Measurements from ENCODE around the gene INTS7.

INTS7 gene

DNA sequence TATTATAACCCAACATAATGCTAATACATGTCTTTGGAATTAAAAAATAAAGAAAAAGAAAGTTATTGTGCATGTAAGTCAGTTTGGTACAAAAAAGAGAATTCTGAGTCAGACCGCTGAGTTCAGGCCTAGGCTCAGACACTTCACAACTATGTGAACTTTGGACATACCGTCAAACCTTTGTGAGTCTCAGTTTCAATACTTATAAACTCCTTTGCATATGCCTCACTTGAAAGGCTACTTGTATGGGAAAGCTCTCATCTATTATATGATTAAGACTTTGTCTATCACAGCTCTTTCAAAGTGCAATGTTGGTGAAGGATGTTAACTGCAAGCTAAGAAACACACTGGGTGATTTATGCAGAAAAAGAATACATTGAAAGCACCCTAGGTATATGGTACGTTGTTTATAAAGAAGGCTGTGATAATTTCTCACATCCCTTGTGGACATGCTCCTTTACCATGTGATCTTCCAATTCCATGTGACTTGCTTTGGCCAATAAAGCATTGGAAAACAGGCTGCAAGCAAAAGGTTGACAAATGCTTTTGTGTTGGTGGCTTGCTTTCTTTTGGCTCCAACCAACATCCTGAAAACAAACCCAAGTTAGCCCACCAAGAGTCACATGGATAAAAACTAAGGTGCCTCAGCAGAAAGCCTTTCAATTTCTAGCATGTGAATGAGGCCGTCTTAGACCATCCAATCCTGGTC is 49.6 kb downstream of the INTS7 start:
- H3K27me3 ChIP-seq (ENCODE audit: control insufficient read depth in 1 of 2, insufficient read depth in 2 of 2, low read length in 2 of 2): no peaks in the 10 kb centered on the region
- H3K4me3 ChIP-seq (ENCODE audit: low read depth in 1 of 2, low read length in 2 of 2): no peak overlapping the region
- peaks cover 1 to 8% of the 10 kb centered on the region in 2 donors for H3K36me3 ChIP-seq (ENCODE audit: control insufficient read depth in 1 of 2, insufficient read depth in 2 of 2, low read length in 2 of 2)
- H3K4me1 ChIP-seq (ENCODE audit: control insufficient read depth in 1 of 2, insufficient read depth in 2 of 2, low read length in 2 of 2): peaks cover 0 to 7% of the 10 kb centered on the region in 2 donors
- no peaks in the 10 kb centered on the region for H3K9me3 ChIP-seq (ENCODE audit: control insufficient read depth in 1 of 2, low read length in 2 of 2)
- H3K9ac ChIP-seq (ENCODE audit: low read depth in 1 of 2, low read length in 2 of 2): no peak overlapping the region
- no peak overlapping the region for H3K27ac ChIP-seq (ENCODE audit: low read depth, low read length)

- H3K27me3 ChIP-seq (ENCODE audit: control insufficient read depth in 1 of 2, insufficient read depth in 2 of 2, low read length in 2 of 2): no peaks in the 10 kb centered on the region
- H3K36me3 ChIP-seq (ENCODE audit: control insufficient read depth in 1 of 2, insufficient read depth in 2 of 2, low read length in 2 of 2): peaks cover 17 to 30% of the 10 kb centered on the region in 2 donors
- peaks cover 0 to 3% of the 10 kb centered on the region in 2 donors for H3K4me1 ChIP-seq (ENCODE audit: control insufficient read depth in 1 of 2, insufficient read depth in 2 of 2, low read length in 2 of 2)
- H3K4me3 ChIP-seq (ENCODE audit: low read depth in 1 of 2, low read length in 2 of 2): no peak overlapping the region
- H3K27ac ChIP-seq (ENCODE audit: low read depth, low read length): no peak overlapping the region
- no peak overlapping the region for H3K9ac ChIP-seq (ENCODE audit: low read depth in 1 of 2, low read length in 2 of 2)
- H3K9me3 ChIP-seq (ENCODE audit: control insufficient read depth in 1 of 2, low read length in 2 of 2): no peaks in the 10 kb centered on the region
These were observed 56.8 kb downstream of the INTS7 start for GRCh38 chr1:211978596-211978995.

DNA sequence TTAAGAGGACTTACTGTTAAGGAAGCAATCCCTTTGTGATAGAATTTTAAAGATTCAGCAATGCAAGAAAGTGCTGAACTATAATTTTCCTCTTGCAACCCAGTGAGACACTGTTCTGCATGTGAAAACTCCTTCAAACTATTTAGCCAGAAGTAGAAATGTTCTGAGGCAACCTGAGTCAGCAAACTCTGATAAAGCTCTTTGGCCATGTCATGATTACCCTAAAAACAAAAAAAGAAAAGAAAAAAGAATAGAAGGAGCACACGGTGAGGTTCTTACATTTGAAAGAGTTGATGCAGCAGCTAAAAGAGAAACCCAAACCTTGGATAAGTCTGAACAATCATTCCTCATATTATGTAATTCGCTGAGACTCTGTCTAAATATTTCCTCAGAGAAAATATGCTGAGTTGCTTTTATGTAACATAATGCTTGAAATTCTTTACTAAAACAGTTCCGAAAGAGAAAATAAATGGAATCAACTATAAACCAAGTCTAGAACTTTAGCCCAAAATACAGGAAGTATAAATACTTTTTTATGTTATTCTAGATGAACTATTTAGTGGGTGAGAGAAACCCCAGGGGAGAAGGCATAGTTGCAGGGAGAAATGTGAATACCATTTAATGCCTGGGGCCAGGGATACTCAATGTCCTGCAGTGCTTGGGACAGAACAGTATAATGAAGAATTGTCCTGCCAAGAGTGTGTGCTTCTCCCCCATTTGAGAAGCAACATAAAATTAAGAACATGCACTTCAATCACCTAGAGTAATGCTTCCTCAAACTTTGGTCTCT is 60.0 kb downstream of the INTS7 start:
- H3K36me3 ChIP-seq (ENCODE audit: control insufficient read depth in 1 of 2, insufficient read depth in 2 of 2, low read length in 2 of 2): peaks cover 13 to 36% of the 10 kb centered on the region in 2 donors
- H3K27ac ChIP-seq (ENCODE audit: low read depth, low read length): no peak overlapping the region
- H3K9ac ChIP-seq (ENCODE audit: low read depth in 1 of 2, low read length in 2 of 2): no peak overlapping the region
- no peak overlapping the region for H3K4me3 ChIP-seq (ENCODE audit: low read depth in 1 of 2, low read length in 2 of 2)
- H3K27me3 ChIP-seq (ENCODE audit: control insufficient read depth in 1 of 2, insufficient read depth in 2 of 2, low read length in 2 of 2): no peaks in the 10 kb centered on the region
- H3K9me3 ChIP-seq (ENCODE audit: control insufficient read depth in 1 of 2, low read length in 2 of 2): no peaks in the 10 kb centered on the region
- H3K4me1 ChIP-seq (ENCODE audit: control insufficient read depth in 1 of 2, insufficient read depth in 2 of 2, low read length in 2 of 2): peaks cover 0 to 3% of the 10 kb centered on the region in 2 donors

DNA sequence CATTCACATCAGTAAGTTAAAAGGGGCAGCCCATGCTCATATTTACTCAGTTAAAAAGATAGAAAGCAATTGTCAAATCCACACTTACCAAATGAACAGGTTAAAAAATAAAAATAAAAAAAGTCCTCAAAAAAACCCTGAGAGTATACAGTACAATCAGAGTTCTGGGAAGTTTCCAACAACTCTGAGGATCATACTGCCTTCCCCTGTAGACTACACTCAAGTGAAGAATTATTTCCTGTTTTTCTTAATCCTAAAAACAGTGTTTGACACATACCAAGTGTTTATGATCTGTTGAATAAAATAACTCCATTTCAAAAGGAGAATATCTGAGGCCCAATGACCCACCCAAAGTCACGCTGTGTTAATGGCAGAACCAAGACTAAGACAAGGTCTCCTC is 61.8 kb downstream of the INTS7 start:
- Histone ChIP-seq H3K9ac (ENCODE audit: low read depth in 1 of 2, low read length in 2 of 2) (no peak overlapping the region), H3K4me1 (ENCODE audit: control insufficient read depth in 1 of 2, insufficient read depth in 2 of 2, low read length in 2 of 2) (peaks cover 0 to 3% of the 10 kb centered on the region in 2 donors), H3K27ac (ENCODE audit: low read depth, low read length) (no peak overlapping the region), H3K27me3 (ENCODE audit: control insufficient read depth in 1 of 2, insufficient read depth in 2 of 2, low read length in 2 of 2) (no peaks in the 10 kb centered on the region), H3K36me3 (ENCODE audit: control insufficient read depth in 1 of 2, insufficient read depth in 2 of 2, low read length in 2 of 2) (peaks cover 7 to 26% of the 10 kb centered on the region in 2 donors), H3K4me3 (ENCODE audit: low read depth in 1 of 2, low read length in 2 of 2) (no peak overlapping the region), H3K9me3 (ENCODE audit: control insufficient read depth in 1 of 2, low read length in 2 of 2) (no peaks in the 10 kb centered on the region)

DNA sequence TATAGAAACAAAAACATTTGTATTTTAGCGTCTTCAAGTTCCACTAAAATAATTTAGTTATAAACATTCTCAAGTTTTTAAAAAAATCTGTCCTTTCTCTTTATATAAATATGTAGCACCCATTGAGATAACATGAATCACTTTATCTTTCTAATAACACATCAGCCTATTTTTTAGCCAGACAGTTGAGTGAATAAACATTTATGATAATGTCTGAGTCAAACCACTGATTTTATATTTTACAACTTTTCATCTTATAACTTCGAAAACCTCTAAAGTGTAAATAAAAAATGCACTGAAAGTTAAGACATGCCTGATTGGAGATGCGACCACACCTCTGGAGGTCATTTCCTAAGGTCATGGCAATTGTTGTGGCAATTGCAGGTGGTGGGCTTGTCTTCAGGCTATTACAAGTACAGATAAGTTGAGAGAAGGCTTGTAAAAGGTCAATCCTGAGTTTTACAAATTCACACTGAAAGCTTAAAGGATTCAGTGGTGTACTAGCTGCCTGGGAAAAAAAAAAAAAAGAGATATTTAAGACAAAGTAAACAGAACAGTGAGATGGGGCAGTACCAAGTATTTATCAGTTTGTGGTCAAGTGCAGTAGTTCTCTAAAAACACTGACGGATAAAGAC is 67.0 kb downstream of the INTS7 start:
- peaks cover 0 to 15% of the 10 kb centered on the region in 2 donors for H3K36me3 ChIP-seq (ENCODE audit: control insufficient read depth in 1 of 2, insufficient read depth in 2 of 2, low read length in 2 of 2)
- no peak overlapping the region for H3K27ac ChIP-seq (ENCODE audit: low read depth, low read length)
- H3K4me3 ChIP-seq (ENCODE audit: low read depth in 1 of 2, low read length in 2 of 2): no peak overlapping the region
- no peaks in the 10 kb centered on the region for H3K27me3 ChIP-seq (ENCODE audit: control insufficient read depth in 1 of 2, insufficient read depth in 2 of 2, low read length in 2 of 2)
- H3K9me3 ChIP-seq (ENCODE audit: control insufficient read depth in 1 of 2, low read length in 2 of 2): no peaks in the 10 kb centered on the region
- no peaks in the 10 kb centered on the region for H3K4me1 ChIP-seq (ENCODE audit: control insufficient read depth in 1 of 2, insufficient read depth in 2 of 2, low read length in 2 of 2)
- H3K9ac ChIP-seq (ENCODE audit: low read depth in 1 of 2, low read length in 2 of 2): no peak overlapping the region

GRCh38 chr1:211967704-211968103 is 67.7 kb downstream of the INTS7 start:
- Histone ChIP-seq H3K27me3 (ENCODE audit: control insufficient read depth in 1 of 2, insufficient read depth in 2 of 2, low read length in 2 of 2) (no peaks in the 10 kb centered on the region), H3K27ac (ENCODE audit: low read depth, low read length) (no peak overlapping the region), H3K9me3 (ENCODE audit: control insufficient read depth in 1 of 2, low read length in 2 of 2) (no peaks in the 10 kb centered on the region), H3K4me3 (ENCODE audit: low read depth in 1 of 2, low read length in 2 of 2) (no peak overlapping the region), H3K4me1 (ENCODE audit: control insufficient read depth in 1 of 2, insufficient read depth in 2 of 2, low read length in 2 of 2) (no peaks in the 10 kb centered on the region), H3K36me3 (ENCODE audit: control insufficient read depth in 1 of 2, insufficient read depth in 2 of 2, low read length in 2 of 2) (peaks cover 0 to 15% of the 10 kb centered on the region in 2 donors), H3K9ac (ENCODE audit: low read depth in 1 of 2, low read length in 2 of 2) (no peak overlapping the region)

DNA sequence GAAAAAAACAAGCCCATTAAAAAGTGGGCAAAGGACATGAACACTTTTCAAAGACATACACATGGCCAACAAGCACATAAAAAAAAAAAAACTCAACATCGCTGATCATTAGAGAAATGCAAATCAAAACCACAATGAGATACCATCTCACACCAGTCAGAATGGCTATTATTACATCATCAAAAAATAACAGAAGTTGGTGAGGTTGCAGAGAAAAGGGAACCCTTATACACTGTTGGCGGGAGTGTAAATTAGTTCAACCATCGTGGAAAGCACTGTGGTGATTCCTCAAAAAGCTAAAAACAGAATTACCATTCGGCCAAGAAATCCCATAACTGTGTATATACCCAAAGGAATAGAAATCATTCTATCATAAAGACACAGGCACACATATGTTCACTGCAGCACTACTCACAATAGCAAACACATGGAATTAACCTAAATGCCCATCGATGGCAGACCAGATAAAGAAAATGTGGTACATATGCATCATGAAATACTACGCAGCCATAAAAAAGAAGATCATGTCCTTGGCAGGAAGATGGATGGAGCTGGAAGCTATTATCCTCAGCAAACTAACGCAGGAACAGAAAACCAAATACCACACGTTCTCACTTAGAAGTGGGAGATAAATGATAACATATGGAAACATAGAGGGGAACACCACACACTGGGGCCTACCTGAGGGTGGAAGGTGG is 70.1 kb downstream of the INTS7 start:
- Histone ChIP-seq H3K9ac (ENCODE audit: low read depth in 1 of 2, low read length in 2 of 2) (no peak overlapping the region), H3K27ac (ENCODE audit: low read depth, low read length) (no peak overlapping the region), H3K36me3 (ENCODE audit: control insufficient read depth in 1 of 2, insufficient read depth in 2 of 2, low read length in 2 of 2) (peaks cover 0 to 9% of the 10 kb centered on the region in 2 donors), H3K4me1 (ENCODE audit: control insufficient read depth in 1 of 2, insufficient read depth in 2 of 2, low read length in 2 of 2) (no peaks in the 10 kb centered on the region), H3K4me3 (ENCODE audit: low read depth in 1 of 2, low read length in 2 of 2) (no peak overlapping the region), H3K27me3 (ENCODE audit: control insufficient read depth in 1 of 2, insufficient read depth in 2 of 2, low read length in 2 of 2) (no peaks in the 10 kb centered on the region), H3K9me3 (ENCODE audit: control insufficient read depth in 1 of 2, low read length in 2 of 2) (no peaks in the 10 kb centered on the region)

- Histone ChIP-seq H3K4me1 (ENCODE audit: control insufficient read depth in 1 of 2, insufficient read depth in 2 of 2, low read length in 2 of 2) (no peaks in the 10 kb centered on the region), H3K27me3 (ENCODE audit: control insufficient read depth in 1 of 2, insufficient read depth in 2 of 2, low read length in 2 of 2) (no peaks in the 10 kb centered on the region), H3K36me3 (ENCODE audit: control insufficient read depth in 1 of 2, insufficient read depth in 2 of 2, low read length in 2 of 2) (peaks cover 0 to 10% of the 10 kb centered on the region in 2 donors), H3K9ac (ENCODE audit: low read depth in 1 of 2, low read length in 2 of 2) (no peak overlapping the region), H3K4me3 (ENCODE audit: low read depth in 1 of 2, low read length in 2 of 2) (no peak overlapping the region), H3K27ac (ENCODE audit: low read depth, low read length) (no peak overlapping the region), H3K9me3 (ENCODE audit: control insufficient read depth in 1 of 2, low read length in 2 of 2) (no peaks in the 10 kb centered on the region)
These were observed 75.7 kb downstream of the INTS7 start for GRCh38 chr1:211959680-211960079.

GRCh38 chr1:211959221-211959620 is 76.1 kb downstream of the INTS7 start:
- Histone ChIP-seq H3K4me1 (ENCODE audit: control insufficient read depth in 1 of 2, insufficient read depth in 2 of 2, low read length in 2 of 2) (no peaks in the 10 kb centered on the region), H3K27me3 (ENCODE audit: control insufficient read depth in 1 of 2, insufficient read depth in 2 of 2, low read length in 2 of 2) (no peaks in the 10 kb centered on the region), H3K9me3 (ENCODE audit: control insufficient read depth in 1 of 2, low read length in 2 of 2) (no peaks in the 10 kb centered on the region), H3K36me3 (ENCODE audit: control insufficient read depth in 1 of 2, insufficient read depth in 2 of 2, low read length in 2 of 2) (peaks cover 0 to 7% of the 10 kb centered on the region in 2 donors), H3K4me3 (ENCODE audit: low read depth in 1 of 2, low read length in 2 of 2) (no peak overlapping the region), H3K9ac (ENCODE audit: low read depth in 1 of 2, low read length in 2 of 2) (no peak overlapping the region), H3K27ac (ENCODE audit: low read depth, low read length) (no peak overlapping the region)
